Transverse colon (tissue), 3 donors: ENCODE results near the gene TRIM74.
"Not testable (repeated sequence)": the region's sequence is repeated elsewhere in the genome, so short reads cannot be mapped to it uniquely, and the experiment has no call there.

ENCODE experiments used
- EP300 ChIP-seq: sonication (generic); formaldehyde crosslinking; IDR thresholded peaks from one replicate; pipeline ENCODE4 v1.6.1; 2017; ENCODE audit warnings: antibody characterized with exemption, low read depth
- POLR2A ChIP-seq: fragments of 450-650 bp; IDR thresholded peaks from one replicate; pipeline ENCODE4 v1.6.1; 2016; ENCODE audit warnings: antibody characterized with exemption, mild to moderate bottlenecking, moderate library complexity
- TF ChIP-seq, protein P1 (sequence below), 5 experiments: fragments of 200-600 bp in 3 of 5; fragments of 450-650 bp in 2 of 5; sonication (generic) in 3 of 5; IDR thresholded peaks; 1 replicate in 2 of 5; 2 replicates in 3 of 5; pipeline ENCODE4 v1.5.1; 2016 to 2017; ENCODE audit warnings: antibody characterized with exemption in 5 of 5, inconsistent platforms in 3 of 5, mild to moderate bottlenecking in 2 of 5, moderate library complexity in 1 of 5

DNA sequence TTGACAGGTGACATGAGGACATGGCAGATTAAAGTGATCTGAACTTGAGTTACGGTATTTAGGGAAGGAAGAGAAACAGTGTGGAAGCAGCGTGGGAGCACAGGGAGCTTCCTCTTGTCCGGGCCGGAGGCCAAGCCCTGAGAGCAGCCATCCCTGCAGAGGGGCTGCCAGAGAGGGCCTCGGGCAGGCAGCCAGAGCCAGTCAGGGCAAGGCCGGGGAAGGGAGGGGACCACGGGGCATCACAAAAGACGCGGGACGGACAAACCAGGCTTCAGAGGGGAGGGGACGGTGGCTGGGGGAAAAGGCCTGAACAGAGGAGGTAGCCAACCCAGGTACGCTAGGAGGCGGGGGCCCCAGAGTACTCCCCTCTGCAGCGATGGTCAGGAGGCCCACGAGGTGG lies 24.3 kb downstream of the TRIM74 start:
- TF ChIP-seq EP300, POLR2A: not testable (repeated sequence)
- TF ChIP-seq, protein P1, sequence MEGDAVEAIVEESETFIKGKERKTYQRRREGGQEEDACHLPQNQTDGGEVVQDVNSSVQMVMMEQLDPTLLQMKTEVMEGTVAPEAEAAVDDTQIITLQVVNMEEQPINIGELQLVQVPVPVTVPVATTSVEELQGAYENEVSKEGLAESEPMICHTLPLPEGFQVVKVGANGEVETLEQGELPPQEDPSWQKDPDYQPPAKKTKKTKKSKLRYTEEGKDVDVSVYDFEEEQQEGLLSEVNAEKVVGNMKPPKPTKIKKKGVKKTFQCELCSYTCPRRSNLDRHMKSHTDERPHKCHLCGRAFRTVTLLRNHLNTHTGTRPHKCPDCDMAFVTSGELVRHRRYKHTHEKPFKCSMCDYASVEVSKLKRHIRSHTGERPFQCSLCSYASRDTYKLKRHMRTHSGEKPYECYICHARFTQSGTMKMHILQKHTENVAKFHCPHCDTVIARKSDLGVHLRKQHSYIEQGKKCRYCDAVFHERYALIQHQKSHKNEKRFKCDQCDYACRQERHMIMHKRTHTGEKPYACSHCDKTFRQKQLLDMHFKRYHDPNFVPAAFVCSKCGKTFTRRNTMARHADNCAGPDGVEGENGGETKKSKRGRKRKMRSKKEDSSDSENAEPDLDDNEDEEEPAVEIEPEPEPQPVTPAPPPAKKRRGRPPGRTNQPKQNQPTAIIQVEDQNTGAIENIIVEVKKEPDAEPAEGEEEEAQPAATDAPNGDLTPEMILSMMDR (IDR thresholded peaks at IDR 0.05), result not testable (repeated sequence)
